HFF-Myc (cell line): Measurements from ENCODE around the gene HSPBAP1.

Experiments
- DNase-seq: peaks from one replicate; pipeline ENCODE4 v3.0.0-alpha.2; 2011; ENCODE audit warnings: low read depth; ENCODE audit errors: extremely low read depth
- H3K4me3 ChIP-seq: replicated peaks from 2 replicates; pipeline ENCODE4 v1.5.1; 2011; ENCODE audit warnings: low read depth, mild to moderate bottlenecking, control low read depth, low read length
- CTCF ChIP-seq: IDR thresholded peaks from 2 replicates; pipeline ENCODE4 v1.5.1; 2012; ENCODE audit warnings: mild to moderate bottlenecking, low read depth, low read length, control low read depth; ENCODE audit errors: missing control alignments

Gene HSPBAP1

GRCh38 chr3:122797291-122797690 lies 3.7 kb upstream of the HSPBAP1 start:
- DNase-seq, result no peak
- TF ChIP-seq CTCF, result no peak
- no peak overlapping the region for H3K4me3 ChIP-seq

- peak overlapping the region; percentile 59 for H3K4me3 ChIP-seq
- no peak for TF ChIP-seq CTCF
- DNase-seq, result no peak
Measured at GRCh38 chr3:122795674-122796195, 2.1 kb upstream of the HSPBAP1 start.

GRCh38 chr3:122794779-122795673 lies 1.4 kb upstream of the HSPBAP1 start, which contains the start of gene SLC49A4:
Gene SLC49A4 (plus strand): TSS chr3:122795069. CDS start chr3:122795193, 124 bp downstream.
- DNase-seq, result peak; percentile 45
- no peak for TF ChIP-seq CTCF
- peak within 1 kb of the TSS; percentile 59 for H3K4me3 ChIP-seq

GRCh38 chr3:122794483-122794778 lies 800 bp upstream of the HSPBAP1 start:
- DNase-seq, result no peak
- H3K4me3 ChIP-seq, result peak overlapping the region; percentile 59
- TF ChIP-seq CTCF, result no peak

- no peak for TF ChIP-seq CTCF
- no peak overlapping the region for H3K4me3 ChIP-seq
- no peak for DNase-seq
Measured at GRCh38 chr3:122789585-122790273, 3.9 kb downstream of the HSPBAP1 start.

GRCh38 chr3:122787872-122788271 lies 5.8 kb downstream of the HSPBAP1 start:
- DNase-seq, result no peak
- H3K4me3 ChIP-seq, result no peak overlapping the region
- no peak for TF ChIP-seq CTCF
